Stimulated activated CD8-positive, alpha-beta memory T cell treated with anti-CD3 and anti-CD28 coated beads, Interleukin-4, amount 100 ng/mL, for 4 hours (primary cell): Measurements from ENCODE around the gene GNG12.
"Not testable (repeated sequence)": the region's sequence is repeated elsewhere in the genome, so short reads cannot be mapped to it uniquely, and the experiment has no call there.

Experiments
- DNase-seq, 2 donors: peaks; one replicate each; pipeline ENCODE4 v3.0.0-alpha.2; 2020; ENCODE audit warnings: low read depth in 2 of 2, low spot score in 1 of 2

GNG12 gene

GRCh38 chr1:67735206-67735605 lies 98.1 kb downstream of the GNG12 start:
- no peak for DNase-seq

GRCh38 chr1:67734323-67734690 lies 99.0 kb downstream of the GNG12 start:
- no peak for DNase-seq

GRCh38 chr1:67733681-67734322 lies 99.5 kb downstream of the GNG12 start:
- no peak for DNase-seq

- DNase-seq: no peak
Observed at GRCh38 chr1:67732750-67733151, 100.5 kb downstream of the GNG12 start.

GRCh38 chr1:67731322-67731721 lies 101.9 kb downstream of the GNG12 start:
- no peak for DNase-seq

GRCh38 chr1:67730312-67730711 lies 103.0 kb downstream of the GNG12 start:
- not testable (repeated sequence) for DNase-seq

GRCh38 chr1:67729872-67730271 lies 103.4 kb downstream of the GNG12 start:
- no peak for DNase-seq

- no peak for DNase-seq
Observed at GRCh38 chr1:67726224-67726623, 107.0 kb downstream of the GNG12 start.

GRCh38 chr1:67724928-67725560 lies 108.2 kb downstream of the GNG12 start:
- no peak for DNase-seq

- DNase-seq: no peak
Observed at GRCh38 chr1:67723620-67724019, 109.6 kb downstream of the GNG12 start.

GRCh38 chr1:67723126-67723525 lies 110.1 kb downstream of the GNG12 start:
- DNase-seq: no peak

- no peak for DNase-seq
Observed at GRCh38 chr1:67722292-67722944, 110.8 kb downstream of the GNG12 start.

GRCh38 chr1:67721650-67722291 lies 111.5 kb downstream of the GNG12 start:
- no peak for DNase-seq

- no peak for DNase-seq
Observed at GRCh38 chr1:67721112-67721511, 112.2 kb downstream of the GNG12 start.

- DNase-seq: no peak
Observed at GRCh38 chr1:67719329-67720196, 113.7 kb downstream of the GNG12 start.

GRCh38 chr1:67717876-67718275 lies 115.4 kb downstream of the GNG12 start:
- no peak for DNase-seq

GRCh38 chr1:67716800-67717199 lies 116.5 kb downstream of the GNG12 start:
- no peak for DNase-seq

GRCh38 chr1:67715819-67716218 lies 117.4 kb downstream of the GNG12 start:
- no peak for DNase-seq

GRCh38 chr1:67713057-67713846 lies 120.0 kb downstream of the GNG12 start:
- DNase-seq: no peak

GRCh38 chr1:67711855-67712212 lies 121.4 kb downstream of the GNG12 start:
- DNase-seq: no peak
